HepG2 (cell line): ENCODE data around the gene GNG7. TPM values are rescaled to one million over a fixed set of nuclear protein-coding genes. Genes with fewer than 3 reads are reported as not detected.

Source experiments
- ADNP ChIP-seq: sonication (generic); formaldehyde crosslinking; IDR thresholded peaks from 2 replicates; pipeline ENCODE4 v1.4.0; 2020; ENCODE audit warnings: missing genetic modification reagents
- ATF4 ChIP-seq, 2 experiments: fragments of 450-650 bp in 1 of 2; sonication (generic) in 1 of 2; formaldehyde crosslinking; IDR thresholded peaks; 2 replicates each; pipeline versions ENCODE4 v1.5.0 to v1.8.0; 2020 to 2022; ENCODE audit warnings: mild to moderate bottlenecking in 1 of 2, missing genetic modification reagents in 1 of 2
- CC2D1A ChIP-seq: sonication (generic); formaldehyde crosslinking; IDR thresholded peaks from 2 replicates; pipeline ENCODE4 v1.8.1; 2023; ENCODE audit warnings: mild to moderate bottlenecking, missing genetic modification reagents
- E2F2 ChIP-seq: sonication (generic); formaldehyde crosslinking; IDR thresholded peaks from 2 replicates; pipeline ENCODE4 v1.4.0; 2020; ENCODE audit warnings: missing genetic modification reagents, borderline replicate concordance
- HNRNPLL ChIP-seq: fragments of 200-400 bp; formaldehyde crosslinking; IDR thresholded peaks from 2 replicates; pipeline ENCODE4 v1.6.1; 2017; ENCODE audit warnings: mild to moderate bottlenecking, low read depth, low read length; ENCODE audit not compliant: poor library complexity, severe bottlenecking
- ISL2 ChIP-seq: sonication (generic); formaldehyde crosslinking; IDR thresholded peaks from 2 replicates; pipeline ENCODE4 v1.5.0; 2020; ENCODE audit warnings: missing genetic modification reagents
- NFRKB ChIP-seq: fragments of 450-650 bp; IDR thresholded peaks from 2 replicates; pipeline ENCODE4 v1.6.1; 2017
- RBFOX2 ChIP-seq: fragments of 200-400 bp; formaldehyde crosslinking; IDR thresholded peaks from 2 replicates; pipeline ENCODE4 v1.6.1; 2017; ENCODE audit warnings: low read depth, mild to moderate bottlenecking, low read length
- REL ChIP-seq: sonication (generic); formaldehyde crosslinking; conservative IDR thresholded peaks from 2 replicates; pipeline ENCODE4 v1.8.0; 2022; ENCODE audit warnings: mild to moderate bottlenecking, missing genetic modification reagents, moderate library complexity
- SIX4 ChIP-seq: sonication (generic); formaldehyde crosslinking; IDR thresholded peaks from 2 replicates; pipeline ENCODE4 v1.4.0; 2020; ENCODE audit warnings: missing genetic modification reagents
- SMAD3 ChIP-seq: sonication (generic); formaldehyde crosslinking; IDR thresholded peaks from 2 replicates; pipeline ENCODE4 v1.4.0; 2020; ENCODE audit warnings: missing genetic modification reagents
- ZNF235 ChIP-seq: sonication (generic); formaldehyde crosslinking; IDR thresholded peaks from 2 replicates; pipeline ENCODE4 v1.8.1; 2023; ENCODE audit warnings: mild to moderate bottlenecking, missing genetic modification reagents, borderline replicate concordance
- ZNF251 ChIP-seq: sonication (generic); formaldehyde crosslinking; IDR thresholded peaks from 2 replicates; pipeline ENCODE4 v1.9.0; 2021; ENCODE audit warnings: mild to moderate bottlenecking, missing genetic modification reagents
- ZNF329 ChIP-seq: sonication (generic); formaldehyde crosslinking; IDR thresholded peaks from 2 replicates; pipeline ENCODE4 v1.9.0; 2021; ENCODE audit warnings: low read depth, mild to moderate bottlenecking, missing genetic modification reagents
- ZNF446 ChIP-seq: sonication (generic); formaldehyde crosslinking; IDR thresholded peaks from 2 replicates; pipeline ENCODE4 v1.5.0; 2020; ENCODE audit warnings: mild to moderate bottlenecking, missing genetic modification reagents
- ZNF496 ChIP-seq: sonication (generic); formaldehyde crosslinking; IDR thresholded peaks from 2 replicates; pipeline ENCODE4 v1.8.1; 2023; ENCODE audit warnings: mild to moderate bottlenecking, moderate library complexity, missing genetic modification reagents; ENCODE audit not compliant: insufficient replicate concordance
- ZNF781 ChIP-seq: sonication (generic); formaldehyde crosslinking; IDR thresholded peaks from 2 replicates; pipeline ENCODE4 v1.5.1; 2020; ENCODE audit warnings: borderline replicate concordance, mild to moderate bottlenecking, missing genetic modification reagents; ENCODE audit errors: not compliant biosample characterization
- ZSCAN25 ChIP-seq: sonication (generic); formaldehyde crosslinking; IDR thresholded peaks from 2 replicates; pipeline ENCODE4 v1.8.0; 2022; ENCODE audit warnings: mild to moderate bottlenecking, missing genetic modification reagents
- polyA plus RNA-seq, 8 experiments: library from polyadenylated mRNA; depleted of rRNA in 3 of 8; stranded (reverse) in 7 of 8; unstranded in 1 of 8; fragments of >200 nt; fragmentation: Illumina TruSeq in 4 of 8; extraction: Trizol in 4 of 8; gene quantifications; 2 replicates each; pipeline versions ENCODE4 v1.2.1 to v1.2.3, GENCODE V29; 2011 to 2016; ENCODE audit warnings: low read depth in 4 of 8, missing spikeins in 1 of 8, mixed read lengths in 1 of 8; ENCODE audit not compliant: insufficient read depth in 1 of 8
- total RNA-seq, 5 experiments: library from RNA; depleted of rRNA; stranded (reverse); fragments of >200 nt; fragmentation: Illumina TruSeq; extraction: Trizol; gene quantifications; 2 replicates each; pipeline ENCODE4 v1.2.3, GENCODE V29; 2016; ENCODE audit warnings: low read depth in 1 of 5
- TF ChIP-seq, protein P1 (sequence below): sonication (generic); formaldehyde crosslinking; IDR thresholded peaks from 2 replicates; pipeline ENCODE4 v1.5.1; 2020; ENCODE audit warnings: missing genetic modification reagents, mild to moderate bottlenecking, borderline replicate concordance
- TF ChIP-seq, protein P2 (sequence below): sonication (generic); formaldehyde crosslinking; IDR thresholded peaks from 2 replicates; pipeline ENCODE4 v1.8.1; 2023; ENCODE audit warnings: mild to moderate bottlenecking, moderate library complexity, missing genetic modification reagents
- TF ChIP-seq, protein P3 (sequence below): IDR thresholded peaks from 2 replicates; pipeline ENCODE4 v1.6.1; 2016; ENCODE audit warnings: low read depth
- TF ChIP-seq, protein P4 (sequence below): sonication (generic); formaldehyde crosslinking; IDR thresholded peaks from 2 replicates; pipeline ENCODE4 v1.5.0; 2020; ENCODE audit warnings: mild to moderate bottlenecking, missing genetic modification reagents, moderate library complexity

The GNG7 gene
- total and polyA plus RNA-seq, 2 of the 13 experiments (the other 11 are each of a cell fraction or from before 2014, with no cell fraction given): 1.4 to 3.3 TPM

DNA sequence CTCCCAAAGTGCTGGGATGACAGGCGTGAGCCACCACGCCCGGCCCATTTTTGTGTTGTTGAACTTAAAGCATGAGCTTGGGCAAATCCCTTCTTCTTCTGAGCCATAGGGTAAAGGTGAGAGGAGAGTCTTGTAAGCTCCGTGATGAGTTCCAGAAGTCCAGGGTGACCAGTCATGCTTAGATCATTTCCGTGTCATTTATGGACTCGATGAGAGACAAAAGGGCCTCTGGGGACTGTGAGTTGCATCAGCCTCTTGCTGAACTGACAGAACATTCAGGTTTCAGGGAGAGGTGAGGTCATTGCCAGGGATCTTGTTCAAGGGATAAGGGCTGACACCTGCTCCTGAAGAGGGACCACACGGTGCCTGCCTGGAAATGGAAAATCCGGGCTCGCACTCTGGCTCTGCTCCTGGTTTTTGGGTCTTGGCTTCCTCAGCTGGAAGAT, 173.0 kb downstream of the GNG7 start (continued):
- TF ChIP-seq, protein P1, sequence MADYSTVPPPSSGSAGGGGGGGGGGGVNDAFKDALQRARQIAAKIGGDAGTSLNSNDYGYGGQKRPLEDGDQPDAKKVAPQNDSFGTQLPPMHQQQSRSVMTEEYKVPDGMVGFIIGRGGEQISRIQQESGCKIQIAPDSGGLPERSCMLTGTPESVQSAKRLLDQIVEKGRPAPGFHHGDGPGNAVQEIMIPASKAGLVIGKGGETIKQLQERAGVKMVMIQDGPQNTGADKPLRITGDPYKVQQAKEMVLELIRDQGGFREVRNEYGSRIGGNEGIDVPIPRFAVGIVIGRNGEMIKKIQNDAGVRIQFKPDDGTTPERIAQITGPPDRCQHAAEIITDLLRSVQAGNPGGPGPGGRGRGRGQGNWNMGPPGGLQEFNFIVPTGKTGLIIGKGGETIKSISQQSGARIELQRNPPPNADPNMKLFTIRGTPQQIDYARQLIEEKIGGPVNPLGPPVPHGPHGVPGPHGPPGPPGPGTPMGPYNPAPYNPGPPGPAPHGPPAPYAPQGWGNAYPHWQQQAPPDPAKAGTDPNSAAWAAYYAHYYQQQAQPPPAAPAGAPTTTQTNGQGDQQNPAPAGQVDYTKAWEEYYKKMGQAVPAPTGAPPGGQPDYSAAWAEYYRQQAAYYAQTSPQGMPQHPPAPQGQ (CRISPR knock-in tag): no peak
- TF ChIP-seq ZNF446 (CRISPR knock-in tag) (no peak), NFRKB (no peak), E2F2 (CRISPR knock-in tag) (no peak), RBFOX2 (no peak), ZNF496 (CRISPR knock-in tag) (no peak), ZSCAN25 (CRISPR knock-in tag) (no peak), ZNF235 (no peak), SIX4 (CRISPR knock-in tag) (no peak), SMAD3 (CRISPR knock-in tag) (no peak), ATF4 (CRISPR knock-in tag; IDR thresholded peaks at IDR 0.05) (peak in 1 of 2 experiments; percentile 98; a peak in 3 of 4 replicates), REL (CRISPR knock-in tag) (no peak), HNRNPLL (no peak), ZNF781 (CRISPR knock-in tag) (no peak), ZNF329 (no peak), CC2D1A (CRISPR knock-in tag) (no peak), ISL2 (CRISPR knock-in tag) (no peak), ADNP (CRISPR knock-in tag) (0 out of 2 replicates have a peak, but pooled peaks have one; percentile 37), ZNF251 (CRISPR knock-in tag) (no peak)
- TF ChIP-seq, protein P2, sequence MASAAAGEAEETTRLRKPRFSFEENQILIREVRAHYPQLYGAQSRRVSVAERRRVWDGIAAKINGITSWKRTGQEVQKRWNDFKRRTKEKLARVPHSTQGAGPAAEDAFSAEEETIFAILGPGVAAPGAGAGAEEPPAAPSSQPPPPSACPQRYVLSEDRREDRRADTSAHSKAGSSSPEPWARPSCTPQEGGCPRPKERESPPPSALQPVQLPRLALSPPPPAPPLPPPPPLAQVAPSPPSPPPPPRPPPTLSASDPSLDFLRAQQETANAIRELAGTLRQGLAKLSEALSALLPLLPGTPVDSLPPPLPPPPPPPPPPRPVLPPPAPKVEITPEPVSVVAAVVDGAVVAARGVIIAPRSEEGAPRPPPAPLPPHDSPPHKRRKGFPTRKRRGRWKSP (CRISPR knock-in tag): no peak
- TF ChIP-seq, protein P3, sequence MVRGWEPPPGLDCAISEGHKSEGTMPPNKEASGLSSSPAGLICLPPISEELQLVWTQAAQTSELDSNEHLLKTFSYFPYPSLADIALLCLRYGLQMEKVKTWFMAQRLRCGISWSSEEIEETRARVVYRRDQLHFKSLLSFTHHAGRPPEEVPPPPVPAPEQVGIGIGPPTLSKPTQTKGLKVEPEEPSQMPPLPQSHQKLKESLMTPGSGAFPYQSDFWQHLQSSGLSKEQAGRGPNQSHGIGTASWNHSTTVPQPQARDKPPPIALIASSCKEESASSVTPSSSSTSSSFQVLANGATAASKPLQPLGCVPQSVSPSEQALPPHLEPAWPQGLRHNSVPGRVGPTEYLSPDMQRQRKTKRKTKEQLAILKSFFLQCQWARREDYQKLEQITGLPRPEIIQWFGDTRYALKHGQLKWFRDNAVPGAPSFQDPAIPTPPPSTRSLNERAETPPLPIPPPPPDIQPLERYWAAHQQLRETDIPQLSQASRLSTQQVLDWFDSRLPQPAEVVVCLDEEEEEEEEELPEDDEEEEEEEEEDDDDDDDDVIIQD: no peak
- TF ChIP-seq, protein P4, sequence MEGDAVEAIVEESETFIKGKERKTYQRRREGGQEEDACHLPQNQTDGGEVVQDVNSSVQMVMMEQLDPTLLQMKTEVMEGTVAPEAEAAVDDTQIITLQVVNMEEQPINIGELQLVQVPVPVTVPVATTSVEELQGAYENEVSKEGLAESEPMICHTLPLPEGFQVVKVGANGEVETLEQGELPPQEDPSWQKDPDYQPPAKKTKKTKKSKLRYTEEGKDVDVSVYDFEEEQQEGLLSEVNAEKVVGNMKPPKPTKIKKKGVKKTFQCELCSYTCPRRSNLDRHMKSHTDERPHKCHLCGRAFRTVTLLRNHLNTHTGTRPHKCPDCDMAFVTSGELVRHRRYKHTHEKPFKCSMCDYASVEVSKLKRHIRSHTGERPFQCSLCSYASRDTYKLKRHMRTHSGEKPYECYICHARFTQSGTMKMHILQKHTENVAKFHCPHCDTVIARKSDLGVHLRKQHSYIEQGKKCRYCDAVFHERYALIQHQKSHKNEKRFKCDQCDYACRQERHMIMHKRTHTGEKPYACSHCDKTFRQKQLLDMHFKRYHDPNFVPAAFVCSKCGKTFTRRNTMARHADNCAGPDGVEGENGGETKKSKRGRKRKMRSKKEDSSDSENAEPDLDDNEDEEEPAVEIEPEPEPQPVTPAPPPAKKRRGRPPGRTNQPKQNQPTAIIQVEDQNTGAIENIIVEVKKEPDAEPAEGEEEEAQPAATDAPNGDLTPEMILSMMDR (CRISPR knock-in tag): no peak
